ENCODE data around the gene POLD4.

GRCh38 chr11:67381244-67381972, 28.1 kb upstream of the POLD4 start:
- TF ChIP-seq POLR2A (IDR thresholded peaks at IDR 0.05) (no peak), CTCF (IDR thresholded peaks at IDR 0.05 in 8 of 11, conservative IDR thresholded peaks at IDR 0.05 in 3 of 11) (peak in 2 of 11 experiments; percentile 17 to 23)

Data from spleen (tissue), 7 donors.